ENCODE data around the gene TUBB4A. TPM values are rescaled to one million over a fixed set of nuclear protein-coding genes. Genes with fewer than 3 reads are reported as not detected.

The TUBB4A gene
- total and polyA plus RNA-seq, 2 of the 8 experiments (the other 6 are each of a cell fraction or from before 2014, with no cell fraction given) = 16.8 to 30.4 TPM

DNA sequence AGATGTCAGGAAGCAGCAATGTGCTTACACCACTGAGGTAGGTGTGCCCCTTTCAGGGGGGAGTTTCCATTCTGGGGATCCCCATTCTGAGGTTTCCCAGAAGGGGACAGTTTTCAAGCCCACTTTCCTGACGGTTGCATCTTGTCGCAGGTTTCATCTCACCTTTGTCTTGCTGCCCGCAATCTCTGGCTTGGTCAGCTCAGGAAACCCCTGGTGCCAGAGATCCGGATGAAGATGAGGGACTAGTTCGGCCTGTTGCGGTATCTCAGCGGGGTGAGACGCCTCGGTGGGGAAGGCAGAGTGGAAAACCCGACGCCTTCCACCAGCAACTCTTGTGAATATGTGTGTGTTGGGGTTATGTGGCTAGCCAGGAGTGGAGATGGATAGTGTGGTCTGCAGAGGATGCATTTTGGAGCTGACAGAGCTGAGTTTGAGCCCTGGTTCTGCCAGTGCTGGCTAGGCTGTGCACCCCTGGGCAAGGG, 41.8 kb upstream of the TUBB4A start:
- 86% methylated on average over 11 of the region's 11 CpGs; no CpG with 5 or more reads in 1 of the 2 experiments for WGBS, 2 experiments (ENCODE audit: extremely low coverage in 1 of 2, insufficient coverage in 1 of 2, insufficient read length in 1 of 2, insufficient replicate concordance in 2 of 2, low coverage in 1 of 2, low lambda C conversion rate in 2 of 2, missing lambda C conversion rate in 1 of 2)
- no peaks in the 10 kb centered on the region for H3K79me1 ChIP-seq (ENCODE audit: low read depth, low read length)
- H3K23ac ChIP-seq (ENCODE audit: insufficient read length) = no peak overlapping the region
- no peak overlapping the region for H3K4me3 ChIP-seq (ENCODE audit: extremely low read depth in 1 of 4, insufficient read depth in 2 of 4, low read depth in 3 of 4, low read length in 4 of 4)
- no peak overlapping the region; the same call in 1 of the 2 replicates for H2AFZ ChIP-seq (ENCODE audit: low read length)
- FAIRE-seq (no peak), DNase-seq (ENCODE audit: low read depth in 1 of 2, low spot score in 2 of 2) (no peak)
- no peak overlapping the region for H2AK5ac ChIP-seq (ENCODE audit: low read depth, low read length)
- H4K20me1 ChIP-seq (replicated peaks in 1 of 2; ENCODE audit: control insufficient read depth in 1 of 2, insufficient read depth in 2 of 2, low read length in 2 of 2) = no peaks in the 10 kb centered on the region
- no peak overlapping the region for H3K9ac ChIP-seq (replicated peaks in 1 of 4; ENCODE audit: extremely low read depth in 1 of 4, low read depth in 3 of 4, low read length in 3 of 4)
- H3K23me2 ChIP-seq (ENCODE audit: low read depth, low read length) = no peaks in the 10 kb centered on the region
- TF ChIP-seq SUZ12 (IDR thresholded peaks at IDR 0.05; ENCODE audit: low read length) (no peak), HDAC2 (IDR thresholded peaks at IDR 0.05; ENCODE audit: borderline replicate concordance in 1 of 2, low read depth in 2 of 2, low read length in 2 of 2) (no peak)
- H2BK120ac ChIP-seq (replicated peaks; ENCODE audit: low read depth, low read length) = no peak overlapping the region
- no peak overlapping the region for H4K8ac ChIP-seq (ENCODE audit: extremely low read depth, insufficient read depth, low read length)
- H4K5ac ChIP-seq (ENCODE audit: insufficient read length, low read depth, low read length) = no peak overlapping the region
- H2BK12ac ChIP-seq (ENCODE audit: low read depth, low read length) = no peak overlapping the region
- ChIA-PET POLR2A (ENCODE audit: partially characterized antibody) (no interaction called here), CTCF (ENCODE audit: partially characterized antibody) (interaction anchor here (1.6 kb wide), 1 partner anchor 9 kb away, joined by 5 read pairs; no protein-coding TSS in a partner anchor)
- H3K56ac ChIP-seq (replicated peaks; ENCODE audit: insufficient read length, low read depth, low read length) = no peak overlapping the region
- no peak overlapping the region for H3K27ac ChIP-seq (ENCODE audit: low read depth, low read length)
- no peak overlapping the region for H4K91ac ChIP-seq (replicated peaks; ENCODE audit: insufficient read length, low read length)
- no peak overlapping the region for H3K4me2 ChIP-seq (ENCODE audit: insufficient read depth in 1 of 2, low read depth in 2 of 2, low read length in 2 of 2)
- H2BK15ac ChIP-seq (ENCODE audit: low read length) = no peak overlapping the region
- no peak overlapping the region for H2BK20ac ChIP-seq (ENCODE audit: low read length)
- H2BK5ac ChIP-seq (ENCODE audit: low read depth, low read length) = no peak overlapping the region
- no peaks in the 10 kb centered on the region for H3K79me2 ChIP-seq (ENCODE audit: control insufficient read depth in 1 of 2, insufficient read depth in 2 of 2, low read length in 2 of 2)
- no peak overlapping the region for H3K18ac ChIP-seq (ENCODE audit: extremely low read depth, low read length)
- no peak overlapping the region for H3K4ac ChIP-seq (replicated peaks; ENCODE audit: insufficient read length, low read depth, low read length)
- H3K9me3 ChIP-seq (ENCODE audit: insufficient read depth in 2 of 2, low read depth in 1 of 2, low read length in 1 of 2) = peaks cover 4% of the 10 kb centered on the region in 2 experiments; a peak in 2 of 4 replicates
- no peak overlapping the region for H3K14ac ChIP-seq (ENCODE audit: insufficient read length)
- H3K27me3 ChIP-seq (replicated peaks in 1 of 4; ENCODE audit: control insufficient read depth in 3 of 4, extremely low read depth in 1 of 4, insufficient read depth in 3 of 4, low read length in 3 of 4) = no peaks in the 10 kb centered on the region
- H3K36me3 ChIP-seq (ENCODE audit: control insufficient read depth in 2 of 4, insufficient read depth in 4 of 4, low read length in 3 of 4) = no peaks in the 10 kb centered on the region
- H3K4me1 ChIP-seq (replicated peaks in 1 of 4; ENCODE audit: control insufficient read depth in 3 of 4, insufficient read depth in 4 of 4, low read length in 3 of 4) = no peaks in the 10 kb centered on the region

Measured in H1 (cell line).